Spleen (tissue), 7 donors: ENCODE measurements around the gene SLC17A1.

Experiments
- CTCF ChIP-seq, 11 experiments: fragments of 200-600 bp in 7 of 11; fragments of 450-650 bp in 4 of 11; sonication (generic) in 4 of 11; IDR thresholded peaks in 8 of 11; conservative IDR thresholded peaks in 3 of 11; 1 replicate in 7 of 11; 2 replicates in 4 of 11; pipeline versions ENCODE4 v1.4.0 to v1.8.0; 2016 to 2021; ENCODE audit warnings: antibody characterized with exemption in 11 of 11, inconsistent platforms in 4 of 11, mild to moderate bottlenecking in 1 of 11
- POLR2A ChIP-seq, 3 donors: fragments of 450-650 bp; IDR thresholded peaks; one replicate each; pipeline ENCODE4 v1.5.1; 2017; ENCODE audit warnings: antibody characterized with exemption in 3 of 3, mild to moderate bottlenecking in 1 of 3
- POLR2AphosphoS5 ChIP-seq, 3 donors: sonication (generic); formaldehyde crosslinking; IDR thresholded peaks; one replicate each; pipeline ENCODE4 v1.5.1; 2017; ENCODE audit warnings: antibody characterized with exemption in 3 of 3
- donor health status: DM: no; HTN: no; CAD: no; lungs with moderate emphysema.
- donor health status: DM: no; HTN: no; CAD: no.
- donor health status: DM: no; HTN: no; CAD: no.

DNA sequence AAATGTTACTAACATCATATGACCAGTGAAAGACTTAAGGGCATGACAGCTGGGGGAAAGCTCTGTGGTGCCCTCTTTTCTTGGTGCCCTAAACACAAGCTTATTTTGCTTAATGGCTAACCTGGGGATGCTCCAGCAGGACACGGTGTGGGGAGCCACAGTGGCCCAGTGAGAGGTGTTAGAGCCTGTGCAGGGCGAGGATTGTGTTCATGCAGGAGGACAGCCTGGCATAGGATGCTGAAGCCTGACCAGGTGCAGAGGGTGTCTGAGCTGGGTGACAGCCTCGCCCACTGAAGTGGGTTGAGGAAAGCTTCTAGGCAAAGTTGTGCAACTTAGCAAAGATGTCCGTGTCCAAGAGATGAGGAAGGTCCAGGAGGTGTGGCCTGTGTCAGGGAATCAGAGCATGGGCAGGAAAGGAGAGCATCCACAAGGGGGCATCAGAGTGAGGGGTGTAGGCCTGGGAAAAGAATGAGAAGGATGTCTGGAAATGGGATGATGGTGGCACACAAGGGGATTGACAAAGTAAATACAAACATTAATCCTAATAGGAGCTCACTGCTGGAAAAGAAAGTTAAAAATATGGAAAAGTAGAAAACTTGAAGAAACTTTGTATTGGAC lies 43.4 kb downstream of the SLC17A1 start:
- TF ChIP-seq CTCF (IDR thresholded peaks at IDR 0.05 in 8 of 11, conservative IDR thresholded peaks at IDR 0.05 in 3 of 11) (peak; percentile 9 to 63 (median 52)), POLR2A (IDR thresholded peaks at IDR 0.05) (no peak), POLR2AphosphoS5 (IDR thresholded peaks at IDR 0.05) (no peak)
